Bronchial epithelial cell (primary cell): ENCODE measurements around the gene XRN2. TPM values are rescaled to one million over a fixed set of nuclear protein-coding genes. Genes with fewer than 3 reads are reported as not detected.

Experiments used
- DNase-seq: peaks from one replicate; pipeline ENCODE4 v3.0.0-alpha.2; 2010; ENCODE audit warnings: low read depth
- FAIRE-seq: peaks from 2 replicates; lab custom pipeline; 2011; peaks lifted over from hg19 to GRCh38; lab: Jason Lieb, UNC
- H3K27me3 ChIP-seq: 2 replicates; pipeline ENCODE4 v1.5.1; 2011; ENCODE audit warnings: low read length; ENCODE audit not compliant: control insufficient read depth, insufficient read depth
- H3K36me3 ChIP-seq: 2 replicates; pipeline ENCODE4 v1.5.1; 2011; ENCODE audit warnings: low read length; ENCODE audit not compliant: control insufficient read depth, insufficient read depth
- H3K4me3 ChIP-seq: 2 replicates; pipeline ENCODE4 v1.5.1; 2011; ENCODE audit warnings: mild to moderate bottlenecking, low read depth, low read length, control low read depth
- total RNA-seq: library from RNA; depleted of rRNA; stranded (reverse); fragments of >200 nt; gene quantifications from 2 replicates; pipeline ENCODE4 v1.2.1, GENCODE V29; 2014
- TF ChIP-seq, protein P1 (sequence below): IDR thresholded peaks from 2 replicates; pipeline ENCODE4 v1.5.1; 2011; ENCODE audit warnings: mild to moderate bottlenecking, moderate library complexity, low read length, control low read depth, inconsistent platforms; ENCODE audit not compliant: insufficient read depth, severe bottlenecking

Gene XRN2
- total RNA-seq, 1 donor from 2014 or later: 78.2 TPM

DNA sequence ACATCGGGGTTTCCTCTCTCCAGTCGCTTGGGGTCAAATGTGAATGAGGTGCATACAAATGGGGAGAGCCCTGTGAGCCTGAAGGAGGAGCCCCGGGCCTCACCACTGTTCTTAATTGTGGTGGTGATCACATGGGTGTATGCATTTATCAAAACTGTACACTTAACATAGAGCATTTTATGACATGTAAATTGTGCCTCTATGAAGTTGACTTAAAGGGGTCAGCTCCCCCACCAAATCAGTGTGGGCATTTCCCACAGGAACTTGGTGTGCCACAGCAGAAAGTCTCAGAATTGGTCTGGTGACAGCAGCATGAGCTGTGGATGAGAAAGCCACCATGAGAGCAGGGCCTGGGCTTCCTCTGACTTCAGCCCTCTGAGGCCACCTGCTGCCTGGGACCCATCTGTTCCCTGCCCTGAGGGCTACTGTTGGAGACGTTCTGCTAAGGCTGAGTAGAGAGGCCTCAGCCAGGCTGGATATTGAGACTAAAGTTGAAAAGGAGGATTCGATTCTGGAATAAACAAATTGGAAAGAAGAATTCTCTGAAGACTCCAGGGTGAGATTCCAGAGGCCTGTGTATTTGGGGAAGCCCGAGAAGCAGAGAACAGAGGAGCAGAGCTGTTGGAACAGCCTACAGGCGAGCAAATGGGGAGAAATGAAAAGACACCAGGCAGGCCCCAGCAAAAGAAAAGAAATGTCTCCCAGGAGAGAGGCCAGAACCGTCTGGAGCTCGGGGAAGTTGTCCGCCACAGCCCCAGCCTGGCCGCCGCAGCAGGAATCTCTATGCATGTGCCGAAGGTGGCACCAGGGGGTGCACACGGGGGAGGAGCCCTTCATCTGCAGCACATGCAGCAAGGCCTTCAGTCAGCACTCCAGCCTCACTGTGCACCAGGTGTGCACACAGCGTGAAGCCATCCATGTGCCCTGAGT is 37.6 kb upstream of the XRN2 start:
- no peaks in the 10 kb centered on the region for H3K27me3 ChIP-seq
- H3K4me3 ChIP-seq: no peak overlapping the region
- no peak for FAIRE-seq
- H3K36me3 ChIP-seq: no peaks in the 10 kb centered on the region
- TF ChIP-seq, protein P1, sequence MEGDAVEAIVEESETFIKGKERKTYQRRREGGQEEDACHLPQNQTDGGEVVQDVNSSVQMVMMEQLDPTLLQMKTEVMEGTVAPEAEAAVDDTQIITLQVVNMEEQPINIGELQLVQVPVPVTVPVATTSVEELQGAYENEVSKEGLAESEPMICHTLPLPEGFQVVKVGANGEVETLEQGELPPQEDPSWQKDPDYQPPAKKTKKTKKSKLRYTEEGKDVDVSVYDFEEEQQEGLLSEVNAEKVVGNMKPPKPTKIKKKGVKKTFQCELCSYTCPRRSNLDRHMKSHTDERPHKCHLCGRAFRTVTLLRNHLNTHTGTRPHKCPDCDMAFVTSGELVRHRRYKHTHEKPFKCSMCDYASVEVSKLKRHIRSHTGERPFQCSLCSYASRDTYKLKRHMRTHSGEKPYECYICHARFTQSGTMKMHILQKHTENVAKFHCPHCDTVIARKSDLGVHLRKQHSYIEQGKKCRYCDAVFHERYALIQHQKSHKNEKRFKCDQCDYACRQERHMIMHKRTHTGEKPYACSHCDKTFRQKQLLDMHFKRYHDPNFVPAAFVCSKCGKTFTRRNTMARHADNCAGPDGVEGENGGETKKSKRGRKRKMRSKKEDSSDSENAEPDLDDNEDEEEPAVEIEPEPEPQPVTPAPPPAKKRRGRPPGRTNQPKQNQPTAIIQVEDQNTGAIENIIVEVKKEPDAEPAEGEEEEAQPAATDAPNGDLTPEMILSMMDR: no peak
- no peak for DNase-seq

DNA sequence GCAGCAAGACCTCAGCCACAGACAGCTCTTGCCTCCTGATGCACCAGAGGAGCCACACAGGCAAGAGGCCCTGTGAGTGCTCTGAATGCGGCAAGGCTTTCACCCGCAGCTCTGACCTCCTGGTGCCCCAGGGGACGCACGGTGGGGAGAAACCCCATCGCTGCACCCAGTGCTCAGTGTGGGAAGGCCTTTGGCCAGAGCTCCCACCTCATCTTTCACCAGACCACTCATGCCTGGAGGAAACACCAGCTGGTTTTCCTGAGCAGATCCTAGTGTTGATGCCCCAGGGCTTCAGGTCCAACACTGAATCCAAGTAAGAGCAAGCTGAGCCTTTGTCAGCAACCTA is 37.0 kb upstream of the XRN2 start:
- FAIRE-seq: no peak
- TF ChIP-seq, protein P1: no peak
- no peaks in the 10 kb centered on the region for H3K27me3 ChIP-seq
- DNase-seq: no peak
- H3K4me3 ChIP-seq: no peak overlapping the region
- H3K36me3 ChIP-seq: no peaks in the 10 kb centered on the region

GRCh38 chr20:21269772-21270171 is 33.4 kb upstream of the XRN2 start:
- DNase-seq (no peak), FAIRE-seq (no peak)
- no peak overlapping the region for H3K4me3 ChIP-seq
- H3K36me3 ChIP-seq: no peaks in the 10 kb centered on the region
- H3K27me3 ChIP-seq: no peaks in the 10 kb centered on the region
- TF ChIP-seq, protein P1: no peak

DNA sequence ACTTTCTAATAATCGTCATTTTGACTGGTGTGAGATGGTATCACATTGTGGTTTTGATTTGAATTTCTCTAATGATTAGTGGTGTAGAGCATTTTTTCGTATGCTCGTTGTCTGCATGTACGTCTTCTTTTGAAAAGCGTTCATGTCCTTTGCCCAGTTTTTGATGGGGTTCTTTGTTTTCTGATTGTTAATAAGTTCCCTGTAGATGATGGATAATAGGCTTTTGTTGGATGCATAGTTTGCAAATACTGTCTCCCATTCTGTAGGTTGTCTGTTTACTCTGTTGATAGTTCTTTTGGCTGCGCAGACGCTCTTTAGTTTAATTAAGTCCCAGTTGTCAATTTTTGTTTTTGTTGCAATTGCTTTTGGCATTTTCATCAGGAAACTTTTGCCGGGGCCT is 32.3 kb upstream of the XRN2 start:
- DNase-seq (no peak), FAIRE-seq (no peak)
- Histone ChIP-seq H3K36me3 (no peaks in the 10 kb centered on the region), H3K27me3 (no peaks in the 10 kb centered on the region), H3K4me3 (no peak overlapping the region)
- TF ChIP-seq, protein P1: no peak

- H3K36me3 ChIP-seq: no peaks in the 10 kb centered on the region
- DNase-seq: peak; percentile 14
- TF ChIP-seq, protein P1: no peak
- FAIRE-seq: no peak
- H3K4me3 ChIP-seq: no peak overlapping the region
- H3K27me3 ChIP-seq: no peaks in the 10 kb centered on the region
Observed at GRCh38 chr20:21272279-21272678, 30.9 kb upstream of the XRN2 start.
